Stimulated activated CD4-positive, alpha-beta T cell treated with anti-CD3 and anti-CD28 coated beads, Interleukin-12 subunit alpha, Interleukin-12 subunit beta, amount 100 ng/mL, for 24 hours (primary cell): ENCODE data around the gene RBL2.
"Not testable (repeated sequence)": the region's sequence is repeated elsewhere in the genome, so short reads cannot be mapped to it uniquely, and the experiment has no call there.

Source experiments
- DNase-seq, 2 experiments: peaks; one replicate each; pipeline ENCODE4 v3.0.0-alpha.2; 2020; ENCODE audit warnings: low read depth in 2 of 2

Gene RBL2

DNA sequence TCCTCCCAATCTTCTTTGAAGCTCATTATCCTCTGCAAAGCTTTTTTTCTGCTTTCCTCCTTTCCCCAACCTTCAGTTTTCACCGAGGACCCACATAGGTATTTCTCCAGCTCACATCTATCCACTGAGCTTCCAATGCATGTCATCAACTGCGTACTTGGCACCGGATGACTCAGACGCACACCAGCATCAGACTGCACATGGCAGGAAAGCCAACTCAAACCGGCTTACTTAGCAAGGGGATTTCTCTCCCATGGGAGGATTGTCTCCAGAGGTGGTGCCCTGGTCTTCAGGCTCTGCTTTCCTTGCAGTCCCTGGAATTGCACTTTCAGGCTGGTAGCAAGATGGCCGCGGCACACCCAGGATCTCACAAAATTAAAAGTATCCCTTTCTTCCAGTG is 70.4 kb downstream of the RBL2 start:
- no peak for DNase-seq

GRCh38 chr16:53506254-53506653 is 72.0 kb downstream of the RBL2 start:
- no peak for DNase-seq

GRCh38 chr16:53507464-53508179 is 73.4 kb downstream of the RBL2 start:
- DNase-seq = no peak

- DNase-seq = no peak
These were observed 75.8 kb downstream of the RBL2 start for GRCh38 chr16:53509906-53510703.

GRCh38 chr16:53510704-53511070 is 76.4 kb downstream of the RBL2 start:
- DNase-seq = no peak

GRCh38 chr16:53511084-53511402 is 76.8 kb downstream of the RBL2 start:
- no peak for DNase-seq

GRCh38 chr16:53511403-53512280 is 77.4 kb downstream of the RBL2 start:
- no peak for DNase-seq

DNA sequence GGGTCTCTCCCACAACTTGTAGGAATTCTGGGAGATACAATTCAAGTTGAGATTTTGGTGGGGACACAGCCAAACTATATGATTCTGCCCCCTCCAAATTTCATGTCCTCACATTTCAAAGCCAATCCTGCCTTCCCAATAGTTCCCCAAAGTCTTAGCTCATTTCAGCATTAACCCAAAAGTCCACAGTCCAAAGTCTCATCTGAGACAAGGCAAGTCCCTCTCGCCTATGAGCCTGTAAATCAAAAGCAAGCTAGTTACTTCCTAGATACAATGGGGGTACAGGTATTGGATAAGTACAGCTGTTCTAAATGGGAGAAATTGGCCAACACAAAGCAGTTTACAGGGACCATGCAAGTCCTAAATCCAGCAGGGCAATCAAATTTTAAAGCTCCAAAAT is 78.5 kb downstream of the RBL2 start:
- not testable (repeated sequence) for DNase-seq

DNA sequence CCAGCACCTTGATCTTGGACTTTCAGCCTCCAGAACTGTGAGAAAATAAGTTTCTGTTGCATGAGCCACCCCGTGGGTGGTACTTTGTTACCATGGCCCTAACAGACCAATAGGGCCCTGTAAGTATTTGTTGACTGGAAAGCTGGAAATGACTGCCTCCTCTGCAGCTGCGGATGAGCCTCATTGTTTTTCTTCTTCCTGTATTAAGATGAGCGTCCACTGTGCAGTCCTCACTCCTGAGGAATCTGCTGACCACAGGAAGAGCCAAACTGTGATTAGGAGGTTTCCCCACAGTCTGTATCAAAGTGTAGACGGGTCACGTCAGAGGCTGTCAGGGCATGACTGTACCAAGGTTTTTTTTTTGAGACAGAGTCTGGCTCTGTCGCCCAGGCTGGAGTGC is 81.0 kb downstream of the RBL2 start:
- DNase-seq = no peak

- no peak for DNase-seq
These were observed 81.5 kb downstream of the RBL2 start for GRCh38 chr16:53515811-53516210.

GRCh38 chr16:53517851-53518250 is 83.6 kb downstream of the RBL2 start:
- DNase-seq = no peak

GRCh38 chr16:53518550-53519416 is 84.5 kb downstream of the RBL2 start:
- DNase-seq = peak; percentile 36 to 68

DNA sequence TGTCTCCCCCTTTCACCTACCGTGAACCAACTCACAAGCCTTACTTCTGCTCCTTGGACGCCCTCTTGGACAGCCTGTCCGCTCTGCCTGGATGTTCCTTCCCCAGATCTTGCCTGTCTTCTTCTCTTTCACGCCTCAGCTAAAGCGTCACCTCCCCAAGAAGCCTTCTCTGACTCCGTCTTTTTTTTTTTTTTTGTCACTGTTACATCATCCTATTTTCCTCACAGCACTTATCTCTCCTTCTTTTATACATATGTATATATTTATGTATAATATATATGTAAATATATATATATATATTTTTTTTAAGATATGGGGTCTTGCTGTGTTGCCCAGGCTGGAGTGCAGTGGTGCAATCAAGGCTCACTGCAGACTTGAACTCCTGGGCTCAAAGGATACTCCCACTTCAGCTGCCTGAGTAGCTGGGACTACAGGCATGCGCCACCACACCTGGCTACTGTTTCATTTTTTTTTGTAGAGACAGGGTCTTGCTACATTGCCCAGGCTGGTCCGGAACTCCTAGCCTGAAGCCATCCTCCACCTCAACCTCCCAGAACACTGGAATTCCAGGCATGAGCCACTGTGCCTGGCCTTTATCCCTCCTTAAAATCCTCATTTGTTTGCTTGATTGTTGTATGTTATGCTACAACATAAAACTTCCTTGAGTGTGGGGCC is 85.3 kb downstream of the RBL2 start:
- DNase-seq = no peak

GRCh38 chr16:53523126-53523804 is 89.0 kb downstream of the RBL2 start:
- no peak for DNase-seq

DNA sequence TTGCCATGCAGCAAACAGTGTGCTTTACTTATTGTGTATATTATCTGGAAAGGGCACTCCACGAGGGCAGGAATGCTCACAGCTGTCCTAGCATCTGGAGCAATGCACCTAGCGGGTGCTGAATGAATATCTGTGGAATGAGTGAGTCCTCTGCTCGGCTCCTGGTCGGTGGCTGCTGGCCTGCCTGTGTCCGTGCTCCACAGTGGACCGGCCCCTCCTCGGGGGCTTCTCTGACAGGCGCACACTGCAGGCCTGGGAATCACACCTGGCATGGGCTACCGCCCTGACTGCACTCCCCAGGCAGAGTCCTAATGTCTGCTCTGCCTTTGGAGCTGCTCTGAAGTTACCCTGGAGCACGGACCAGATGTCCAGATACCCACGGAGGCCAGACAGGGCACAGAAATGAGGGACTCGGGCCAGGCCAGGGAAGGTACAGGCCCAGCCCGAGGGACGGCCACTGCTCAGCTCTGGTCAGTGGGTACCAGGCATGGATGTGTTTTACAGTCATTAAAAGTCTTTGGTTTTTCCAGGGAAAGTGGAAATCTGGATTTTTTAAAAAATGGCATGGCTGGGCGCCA is 89.8 kb downstream of the RBL2 start:
- DNase-seq = no peak

- DNase-seq = no peak
These were observed 94.5 kb downstream of the RBL2 start for GRCh38 chr16:53528797-53529196.

DNA sequence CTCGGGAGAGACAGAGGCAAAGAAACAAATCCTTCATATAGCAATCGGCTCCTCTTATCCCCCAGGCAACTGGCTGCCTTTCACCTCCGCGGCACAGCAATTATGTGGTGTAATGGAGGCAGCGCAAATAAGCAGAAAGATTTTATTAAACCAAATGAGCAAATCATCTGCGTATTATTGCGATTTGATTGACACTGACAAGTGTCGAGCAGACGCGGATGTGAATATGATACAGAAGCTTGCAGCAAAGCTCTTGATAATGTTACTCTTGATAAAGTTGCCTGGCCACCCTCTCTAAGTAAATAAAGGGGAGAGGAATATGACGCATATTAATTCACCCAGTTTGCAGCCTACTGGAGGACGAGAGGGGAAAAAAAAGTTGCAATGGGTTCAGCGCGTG is 95.2 kb downstream of the RBL2 start:
- no peak for DNase-seq

- no peak for DNase-seq
These were observed 95.8 kb downstream of the RBL2 start for GRCh38 chr16:53530046-53530445.

- no peak for DNase-seq
These were observed 96.5 kb downstream of the RBL2 start for GRCh38 chr16:53530741-53531140.

DNA sequence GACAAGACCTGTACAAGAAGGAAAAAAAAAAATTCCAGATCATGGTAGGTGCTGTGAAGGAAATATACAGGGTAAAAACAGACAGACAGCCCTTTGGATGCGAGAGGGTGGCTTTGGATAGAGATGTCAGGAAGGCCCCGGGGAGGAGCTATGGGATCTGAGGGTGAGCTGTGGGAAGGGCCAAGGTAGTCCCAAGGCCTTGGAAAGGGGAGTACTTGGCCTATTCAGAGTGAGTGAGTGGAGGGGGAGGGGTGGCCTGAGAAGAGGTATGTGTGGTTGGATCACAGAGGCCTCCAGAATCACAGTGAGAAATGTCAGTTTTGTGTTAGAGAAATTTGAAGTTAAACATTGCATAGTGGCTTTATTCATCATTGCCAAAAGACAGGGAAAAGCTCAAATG is 99.9 kb downstream of the RBL2 start:
- DNase-seq = no peak
